ENCODE results near the gene MRPS23. TPM values are rescaled to one million over a fixed set of nuclear protein-coding genes. Genes with fewer than 3 reads are reported as not detected.

The MRPS23 gene
- total RNA-seq, 4 donors from 2014 or later: 0.37 to 11.1 (median 6.5) TPM

DNA sequence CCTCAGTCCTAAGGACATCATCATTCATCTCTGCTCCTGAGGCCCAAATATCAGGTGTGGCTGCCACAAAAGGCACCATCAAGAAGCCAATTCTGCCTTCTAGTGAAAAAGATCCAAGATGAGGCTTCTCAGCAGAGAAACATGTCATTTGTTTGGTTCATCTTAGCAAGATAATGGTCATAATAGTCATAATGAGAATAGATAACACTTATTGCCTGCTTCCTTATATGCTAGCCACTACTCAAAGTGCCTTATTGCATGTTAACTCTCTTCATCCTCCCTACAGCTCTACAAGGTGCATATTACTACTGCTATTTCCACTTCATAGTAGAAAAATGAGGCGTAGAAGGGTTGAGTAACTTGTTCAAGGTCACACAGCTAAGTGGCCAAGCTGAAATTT, 45.0 kb upstream of the MRPS23 start:
- Histone ChIP-seq H3K4me1 (peaks cover 55 to 82% (median 62%) of the 10 kb centered on the region in 4 donors), H3K9me3 (no peaks in the 10 kb centered on the region), H3K4me3 (no peak overlapping the region), H3K27me3 (no peaks in the 10 kb centered on the region), H3K36me3 (no peaks in the 10 kb centered on the region), H3K27ac (peak overlapping the region; percentile 88 to 98 (median 92))
- in situ Hi-C loops (cut with MboI; ENCODE audit: low pct_ligation_motif_present in 1 of 4, low pct_unique_long_range_greater_than_20kb in 1 of 4, low sequenced_read_pairs in 3 of 4): loop anchor here in 1 of 4 donors (5.0 kb wide), 1 partner anchor 102 kb away; no protein-coding TSS in a partner anchor
- no peak for DNase-seq
- intact Hi-C loops (cut with DNase I; ENCODE audit: low total_unique reads): loop anchor here (5.0 kb wide), 2 partner anchors 38 to 47 kb away; no protein-coding TSS in a partner anchor
- 92% methylated on average over 1 of the region's 1 CpG for WGBS, 2 donors (ENCODE audit: low coverage in 1 of 2)
- TF ChIP-seq, protein P1, sequence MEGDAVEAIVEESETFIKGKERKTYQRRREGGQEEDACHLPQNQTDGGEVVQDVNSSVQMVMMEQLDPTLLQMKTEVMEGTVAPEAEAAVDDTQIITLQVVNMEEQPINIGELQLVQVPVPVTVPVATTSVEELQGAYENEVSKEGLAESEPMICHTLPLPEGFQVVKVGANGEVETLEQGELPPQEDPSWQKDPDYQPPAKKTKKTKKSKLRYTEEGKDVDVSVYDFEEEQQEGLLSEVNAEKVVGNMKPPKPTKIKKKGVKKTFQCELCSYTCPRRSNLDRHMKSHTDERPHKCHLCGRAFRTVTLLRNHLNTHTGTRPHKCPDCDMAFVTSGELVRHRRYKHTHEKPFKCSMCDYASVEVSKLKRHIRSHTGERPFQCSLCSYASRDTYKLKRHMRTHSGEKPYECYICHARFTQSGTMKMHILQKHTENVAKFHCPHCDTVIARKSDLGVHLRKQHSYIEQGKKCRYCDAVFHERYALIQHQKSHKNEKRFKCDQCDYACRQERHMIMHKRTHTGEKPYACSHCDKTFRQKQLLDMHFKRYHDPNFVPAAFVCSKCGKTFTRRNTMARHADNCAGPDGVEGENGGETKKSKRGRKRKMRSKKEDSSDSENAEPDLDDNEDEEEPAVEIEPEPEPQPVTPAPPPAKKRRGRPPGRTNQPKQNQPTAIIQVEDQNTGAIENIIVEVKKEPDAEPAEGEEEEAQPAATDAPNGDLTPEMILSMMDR (IDR thresholded peaks at IDR 0.05): no peak
- TF ChIP-seq POLR2AphosphoS5 (IDR thresholded peaks at IDR 0.05) (no peak), POLR2A (IDR thresholded peaks at IDR 0.05) (no peak), EP300 (IDR thresholded peaks at IDR 0.05; ENCODE audit: low read depth) (no peak)

DNA sequence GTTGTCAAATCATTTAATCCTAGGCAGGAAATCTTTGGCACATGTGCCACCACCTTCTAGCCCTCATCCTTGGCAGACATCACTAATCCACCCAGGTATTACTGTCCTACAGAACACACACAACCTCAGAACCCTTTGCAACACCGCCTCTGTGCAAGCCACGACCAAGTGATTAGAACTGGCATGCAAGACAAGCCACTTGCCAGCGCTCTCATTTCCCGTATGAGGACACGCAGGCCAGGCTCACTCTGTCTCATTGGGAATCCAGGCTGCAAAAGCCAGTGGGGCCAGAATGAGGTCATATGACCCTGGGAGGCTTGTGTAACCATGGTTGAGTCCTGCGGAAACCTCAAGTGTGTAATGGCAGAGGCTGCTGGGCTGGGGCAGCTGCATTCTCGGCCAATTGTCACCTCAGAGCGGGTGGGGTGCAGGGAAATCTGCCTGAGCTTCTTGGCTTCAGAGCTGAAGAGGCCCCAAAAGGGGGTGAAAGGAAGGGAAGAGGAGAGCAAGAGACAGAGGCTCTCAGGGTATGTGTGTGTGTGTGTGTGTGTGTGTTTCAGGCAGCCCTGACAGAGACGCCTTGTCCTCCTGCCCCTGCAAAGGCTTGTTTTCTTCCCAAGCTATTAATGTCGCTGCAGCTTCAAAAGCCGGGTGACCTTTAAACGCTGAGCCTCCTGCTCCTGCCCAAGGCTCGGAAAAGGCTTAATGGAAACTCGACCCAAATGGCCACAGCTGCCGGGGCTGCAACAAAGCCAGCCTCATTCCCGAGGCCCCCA, 43.2 kb upstream of the MRPS23 start:
- DNase-seq: peak; percentile 81
- peak overlapping the region; percentile 88 to 98 (median 92) for H3K27ac ChIP-seq
- TF ChIP-seq POLR2A (IDR thresholded peaks at IDR 0.05) (peak; percentile 36), EP300 (IDR thresholded peaks at IDR 0.05; ENCODE audit: low read depth) (peak; percentile 83), POLR2AphosphoS5 (IDR thresholded peaks at IDR 0.05) (peak; percentile 81 to 89 (median 83))
- TF ChIP-seq, protein P1 (IDR thresholded peaks at IDR 0.05): peak in 3 of 5 experiments; percentile 4 to 48 (median 18)
- in situ Hi-C loops (cut with MboI; ENCODE audit: low pct_ligation_motif_present in 1 of 4, low pct_unique_long_range_greater_than_20kb in 1 of 4, low sequenced_read_pairs in 3 of 4) (loop anchor here in 1 of 4 donors (5.0 kb wide), 1 partner anchor 104 kb away; no protein-coding TSS in a partner anchor), intact Hi-C loops (cut with DNase I; ENCODE audit: low total_unique reads) (loop anchor here (5.0 kb wide), 2 partner anchors 36 to 49 kb away; no protein-coding TSS in a partner anchor)
- H3K4me1 ChIP-seq: peaks cover 47 to 79% (median 59%) of the 10 kb centered on the region in 4 donors
- H3K36me3 ChIP-seq: no peaks in the 10 kb centered on the region
- H3K27me3 ChIP-seq: no peaks in the 10 kb centered on the region
- H3K4me3 ChIP-seq: peak overlapping the region in 2 of 4 donors; percentile 5 to 18
- 20% methylated on average over 16 of the region's 16 CpGs; no CpG with 5 or more reads in 1 of the 2 donors for WGBS, 2 donors (ENCODE audit: low coverage in 1 of 2)
- no peaks in the 10 kb centered on the region for H3K9me3 ChIP-seq

DNA sequence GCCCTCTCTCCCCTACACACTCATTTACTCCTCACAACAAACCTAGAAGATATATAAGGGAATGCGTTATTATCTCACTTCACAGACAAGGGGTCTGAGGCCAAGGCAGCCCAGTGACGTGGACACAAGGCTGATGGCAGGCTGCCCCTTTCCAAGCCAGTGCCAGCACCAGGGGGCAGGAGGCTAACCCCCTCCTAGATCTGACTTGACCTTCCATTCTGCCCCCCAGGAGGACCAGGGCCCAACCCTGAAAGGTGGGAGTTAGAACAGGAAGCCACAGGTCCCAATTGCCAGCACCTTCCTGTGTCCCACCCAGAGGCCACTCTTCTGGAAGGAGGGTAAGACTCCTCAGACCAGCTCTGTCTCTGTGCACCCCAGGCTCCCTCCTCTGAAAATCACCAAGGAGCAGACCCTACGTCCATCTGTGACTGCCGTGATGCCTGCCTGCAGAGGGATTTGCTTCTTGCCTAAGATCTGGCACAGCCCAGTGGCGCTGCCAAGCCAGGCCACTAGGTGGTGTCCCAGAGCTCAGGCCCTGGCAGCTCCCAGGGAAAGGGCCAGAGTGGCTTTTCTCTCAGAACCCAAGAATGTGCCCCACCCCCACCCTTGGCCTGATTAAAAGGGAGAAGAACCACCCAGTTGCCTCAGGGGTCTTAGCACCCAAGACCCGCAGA, 42.4 kb upstream of the MRPS23 start:
- 20 to 39% methylated on average over 3 to 6 of the region's 6 CpGs for WGBS, 2 donors (ENCODE audit: low coverage in 1 of 2)
- peak; percentile 91 for DNase-seq
- no peaks in the 10 kb centered on the region for H3K36me3 ChIP-seq
- H3K9me3 ChIP-seq: no peaks in the 10 kb centered on the region
- no peaks in the 10 kb centered on the region for H3K27me3 ChIP-seq
- intact Hi-C loops (cut with DNase I; ENCODE audit: low total_unique reads): loop anchor here (5.0 kb wide), 2 partner anchors 35 to 50 kb away; no protein-coding TSS in a partner anchor
- in situ Hi-C loops (cut with MboI; ENCODE audit: low pct_ligation_motif_present in 1 of 4, low pct_unique_long_range_greater_than_20kb in 1 of 4, low sequenced_read_pairs in 3 of 4): loop anchor here in 1 of 4 donors (5.0 kb wide), 1 partner anchor 105 kb away; no protein-coding TSS in a partner anchor
- H3K4me3 ChIP-seq: no peak overlapping the region
- no peak for TF ChIP-seq POLR2AphosphoS5 (IDR thresholded peaks at IDR 0.05)
- TF ChIP-seq, protein P1 (IDR thresholded peaks at IDR 0.05): peak; percentile 97 to 99 (median 99)
- peak overlapping the region; percentile 88 to 98 (median 92) for H3K27ac ChIP-seq
- peaks cover 45 to 75% (median 57%) of the 10 kb centered on the region in 4 donors for H3K4me1 ChIP-seq

GRCh38 chr17:57890857-57891232, 41.0 kb upstream of the MRPS23 start:
- DNase-seq: no peak
- intact Hi-C loops (cut with DNase I; ENCODE audit: low total_unique reads): loop anchor here (5.0 kb wide), 2 partner anchors 34 to 51 kb away; no protein-coding TSS in a partner anchor
- Histone ChIP-seq H3K36me3 (no peaks in the 10 kb centered on the region), H3K27ac (peak overlapping the region; percentile 88 to 98 (median 92)), H3K27me3 (no peaks in the 10 kb centered on the region), H3K4me1 (peaks cover 45 to 72% (median 55%) of the 10 kb centered on the region in 4 donors), H3K4me3 (no peak overlapping the region), H3K9me3 (no peaks in the 10 kb centered on the region)
- in situ Hi-C loops (cut with MboI; ENCODE audit: low pct_ligation_motif_present in 1 of 4, low pct_unique_long_range_greater_than_20kb in 1 of 4, low sequenced_read_pairs in 3 of 4): loop anchor here in 1 of 4 donors (5.0 kb wide), 1 partner anchor 106 kb away; no protein-coding TSS in a partner anchor
- 71 to 78% methylated on average over 1 to 4 of the region's 4 CpGs for WGBS, 2 donors (ENCODE audit: low coverage in 1 of 2)
- TF ChIP-seq, protein P1 (IDR thresholded peaks at IDR 0.05): no peak
- no peak for TF ChIP-seq POLR2AphosphoS5 (IDR thresholded peaks at IDR 0.05)
- no peak for TF ChIP-seq EP300 (IDR thresholded peaks at IDR 0.05; ENCODE audit: low read depth)
- no peak for TF ChIP-seq POLR2A (IDR thresholded peaks at IDR 0.05)

Measured in transverse colon (tissue), 4 donors.